HEK293 (cell line): ENCODE data around the gene ASMTL.

ENCODE experiments used
- CTCF ChIA-PET: fragments of 350-600 bp; formaldehyde crosslinking; extraction: SDS; loops from one replicate; lab custom pipeline; 2021; ENCODE audit warnings: antibody characterized with exemption; lab: Yijun Ruan, JAX
- POLR2A ChIA-PET: fragments of 300-600 bp; formaldehyde crosslinking; extraction: SDS; loops from one replicate; lab custom pipeline; 2020; ENCODE audit warnings: antibody characterized with exemption, inconsistent platforms; lab: Yijun Ruan, JAX
- H3K27ac ChIP-seq: fragments of 200-500 bp; sonication (Bioruptor generic); 2 replicates; pipeline ENCODE4 v1.5.1; 2014; ENCODE audit warnings: low read depth, low read length, control low read depth, inconsistent platforms; ENCODE audit errors: extremely low read depth
- H3K36me3 ChIP-seq, 2 experiments: fragments of 200-500 bp in 1 of 2; sonication (Bioruptor generic) in 1 of 2; 1 replicate in 1 of 2; 2 replicates in 1 of 2; pipeline ENCODE4 v1.5.1; 2014 to 2017; ENCODE audit warnings: inconsistent platforms in 2 of 2, low read length in 2 of 2; ENCODE audit not compliant: control insufficient read depth in 2 of 2, insufficient read depth in 1 of 2
- H3K4me1 ChIP-seq: fragments of 200-500 bp; sonication (Bioruptor generic); 2 replicates; pipeline ENCODE4 v1.5.1; 2014; ENCODE audit warnings: mild to moderate bottlenecking, low read length, inconsistent platforms; ENCODE audit not compliant: control insufficient read depth, insufficient read depth
- H3K4me3 ChIP-seq: 2 replicates; pipeline ENCODE4 v1.5.1; 2011; ENCODE audit warnings: low read depth, mild to moderate bottlenecking, control low read depth, low read length, moderate library complexity
- H3K9me3 ChIP-seq: fragments of 200-500 bp; sonication (Bioruptor generic); 2 replicates; pipeline ENCODE4 v1.5.1; 2014; ENCODE audit warnings: low read depth, low read length, inconsistent platforms; ENCODE audit not compliant: control insufficient read depth, insufficient read depth
- EGR2 ChIP-seq: fragments of 450-650 bp; formaldehyde crosslinking; IDR thresholded peaks from 2 replicates; pipeline ENCODE4 v1.5.1; 2016; ENCODE audit warnings: low read depth, missing biosample characterization, missing genetic modification characterization
- OVOL3 ChIP-seq: fragments of 450-650 bp; formaldehyde crosslinking; IDR thresholded peaks from 2 replicates; pipeline ENCODE4 v1.5.1; 2016; ENCODE audit warnings: missing biosample characterization, missing genetic modification characterization
- SP7 ChIP-seq: fragments of 450-650 bp; formaldehyde crosslinking; IDR thresholded peaks from 2 replicates; pipeline ENCODE4 v1.5.1; 2016; ENCODE audit warnings: missing biosample characterization, missing genetic modification characterization
- ZBTB17 ChIP-seq: fragments of 450-650 bp; formaldehyde crosslinking; IDR thresholded peaks from 2 replicates; pipeline ENCODE4 v1.5.1; 2016; ENCODE audit warnings: missing biosample characterization, missing genetic modification characterization
- ZFHX2 ChIP-seq: fragments of 450-650 bp; formaldehyde crosslinking; conservative IDR thresholded peaks from 2 replicates; pipeline ENCODE4 v1.5.1; 2016; ENCODE audit warnings: missing biosample characterization, missing genetic modification characterization
- ZFP69B ChIP-seq: fragments of 450-650 bp; formaldehyde crosslinking; IDR thresholded peaks from 2 replicates; pipeline ENCODE4 v1.5.1; 2016; ENCODE audit warnings: missing biosample characterization, missing genetic modification characterization
- ZNF174 ChIP-seq: fragments of 450-650 bp; formaldehyde crosslinking; IDR thresholded peaks from 2 replicates; pipeline ENCODE4 v1.5.0; 2017; ENCODE audit warnings: missing biosample characterization, mild to moderate bottlenecking, missing genetic modification characterization
- ZNF311 ChIP-seq: fragments of 450-650 bp; formaldehyde crosslinking; IDR thresholded peaks from 2 replicates; pipeline ENCODE4 v1.5.1; 2017; ENCODE audit warnings: missing biosample characterization, missing genetic modification characterization, borderline replicate concordance
- ZNF366 ChIP-seq: fragments of 450-650 bp; formaldehyde crosslinking; conservative IDR thresholded peaks from 2 replicates; pipeline ENCODE4 v1.5.1; 2016; ENCODE audit warnings: missing biosample characterization, missing genetic modification characterization
- ZNF473 ChIP-seq: fragments of 450-650 bp; formaldehyde crosslinking; IDR thresholded peaks from 2 replicates; pipeline ENCODE4 v1.5.1; 2017; ENCODE audit warnings: missing biosample characterization, missing genetic modification characterization
- ZNF654 ChIP-seq: fragments of 450-650 bp; formaldehyde crosslinking; IDR thresholded peaks from 2 replicates; pipeline ENCODE4 v1.5.1; 2016; ENCODE audit warnings: low read depth, missing biosample characterization, missing genetic modification characterization
- ZNF76 ChIP-seq: fragments of 450-650 bp; formaldehyde crosslinking; IDR thresholded peaks from 2 replicates; pipeline ENCODE4; 2016; ENCODE audit warnings: low read depth, missing biosample characterization, missing genetic modification characterization, borderline replicate concordance
- ZSCAN16 ChIP-seq: fragments of 450-650 bp; formaldehyde crosslinking; IDR thresholded peaks from 2 replicates; pipeline ENCODE4 v1.5.1; 2016; ENCODE audit warnings: missing biosample characterization, missing genetic modification characterization
- ZSCAN23 ChIP-seq: fragments of 450-650 bp; formaldehyde crosslinking; IDR thresholded peaks from 2 replicates; pipeline ENCODE4 v1.5.1; 2016; ENCODE audit warnings: missing biosample characterization, missing genetic modification characterization
- ZSCAN30 ChIP-seq: fragments of 450-650 bp; IDR thresholded peaks from 2 replicates; pipeline ENCODE4 v1.5.1; 2018; ENCODE audit warnings: missing biosample characterization, mild to moderate bottlenecking, missing genetic modification characterization, moderate library complexity
- TF ChIP-seq, protein P1 (sequence below): fragments of 450-650 bp; formaldehyde crosslinking; optimal IDR thresholded peaks from 2 replicates; pipeline ENCODE3; 2016; ENCODE audit warnings: missing biosample characterization, mild to moderate bottlenecking, missing genetic modification characterization
- TF ChIP-seq, protein P2 (sequence below): fragments of 450-650 bp; formaldehyde crosslinking; IDR thresholded peaks from 2 replicates; pipeline ENCODE4 v1.5.1; 2016; ENCODE audit warnings: missing biosample characterization, missing genetic modification characterization
- TF ChIP-seq, protein P3 (sequence below): fragments of 450-650 bp; formaldehyde crosslinking; IDR thresholded peaks from 2 replicates; pipeline ENCODE4 v1.5.1; 2016; ENCODE audit warnings: missing biosample characterization, missing genetic modification characterization, borderline replicate concordance
- TF ChIP-seq, protein P4 (sequence below): fragments of 450-650 bp; formaldehyde crosslinking; IDR thresholded peaks from 2 replicates; pipeline ENCODE4; 2016; ENCODE audit warnings: missing biosample characterization, missing genetic modification characterization

ASMTL gene

DNA sequence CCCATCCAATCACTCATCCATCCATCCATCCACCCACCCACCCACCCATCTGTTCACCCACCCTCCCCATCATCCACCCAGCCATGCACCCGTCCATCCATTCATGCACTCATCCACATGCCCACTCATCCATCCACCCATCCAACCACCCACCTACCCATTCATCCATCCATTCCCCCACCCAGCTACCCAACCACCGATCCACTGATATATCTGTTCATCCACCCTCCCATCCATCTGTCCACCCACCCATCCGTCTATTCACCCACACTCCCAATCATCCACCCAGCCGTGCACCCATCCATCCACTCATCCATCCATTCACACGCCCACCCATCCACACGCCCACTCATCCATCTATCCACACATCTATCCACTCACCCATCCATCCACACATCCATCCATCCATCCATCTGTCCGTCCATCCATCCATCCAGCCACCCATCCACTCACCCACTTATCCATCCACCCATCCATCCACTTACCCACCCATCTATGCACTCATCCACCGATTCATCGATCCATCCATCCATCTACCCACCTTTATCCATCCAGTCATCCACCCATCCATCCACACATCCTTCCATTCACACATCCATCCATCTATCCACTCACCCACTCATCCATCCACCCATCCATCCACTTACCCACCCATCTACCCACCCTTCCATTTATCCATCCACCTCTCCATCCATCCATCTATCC lies 28.4 kb downstream of the ASMTL start:
- H3K4me3 ChIP-seq: no peak overlapping the region
- peak; percentile 77 for TF ChIP-seq ZNF366
- TF ChIP-seq, protein P1, sequence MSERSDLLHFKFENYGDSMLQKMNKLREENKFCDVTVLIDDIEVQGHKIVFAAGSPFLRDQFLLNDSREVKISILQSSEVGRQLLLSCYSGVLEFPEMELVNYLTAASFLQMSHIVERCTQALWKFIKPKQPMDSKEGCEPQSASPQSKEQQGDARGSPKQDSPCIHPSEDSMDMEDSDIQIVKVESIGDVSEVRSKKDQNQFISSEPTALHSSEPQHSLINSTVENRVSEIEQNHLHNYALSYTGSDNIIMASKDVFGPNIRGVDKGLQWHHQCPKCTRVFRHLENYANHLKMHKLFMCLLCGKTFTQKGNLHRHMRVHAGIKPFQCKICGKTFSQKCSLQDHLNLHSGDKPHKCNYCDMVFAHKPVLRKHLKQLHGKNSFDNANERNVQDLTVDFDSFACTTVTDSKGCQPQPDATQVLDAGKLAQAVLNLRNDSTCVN (tag by site-specific recombination): no peak
- TF ChIP-seq ZNF311 (tag by site-specific recombination): no peak
- TF ChIP-seq ZBTB17 (tag by site-specific recombination): peak; percentile 47; the same call in 1 of the 2 replicates
- 0 out of 2 replicates have a peak, but pooled peaks have one; percentile 26 for TF ChIP-seq ZFHX2
- TF ChIP-seq, protein P2, sequence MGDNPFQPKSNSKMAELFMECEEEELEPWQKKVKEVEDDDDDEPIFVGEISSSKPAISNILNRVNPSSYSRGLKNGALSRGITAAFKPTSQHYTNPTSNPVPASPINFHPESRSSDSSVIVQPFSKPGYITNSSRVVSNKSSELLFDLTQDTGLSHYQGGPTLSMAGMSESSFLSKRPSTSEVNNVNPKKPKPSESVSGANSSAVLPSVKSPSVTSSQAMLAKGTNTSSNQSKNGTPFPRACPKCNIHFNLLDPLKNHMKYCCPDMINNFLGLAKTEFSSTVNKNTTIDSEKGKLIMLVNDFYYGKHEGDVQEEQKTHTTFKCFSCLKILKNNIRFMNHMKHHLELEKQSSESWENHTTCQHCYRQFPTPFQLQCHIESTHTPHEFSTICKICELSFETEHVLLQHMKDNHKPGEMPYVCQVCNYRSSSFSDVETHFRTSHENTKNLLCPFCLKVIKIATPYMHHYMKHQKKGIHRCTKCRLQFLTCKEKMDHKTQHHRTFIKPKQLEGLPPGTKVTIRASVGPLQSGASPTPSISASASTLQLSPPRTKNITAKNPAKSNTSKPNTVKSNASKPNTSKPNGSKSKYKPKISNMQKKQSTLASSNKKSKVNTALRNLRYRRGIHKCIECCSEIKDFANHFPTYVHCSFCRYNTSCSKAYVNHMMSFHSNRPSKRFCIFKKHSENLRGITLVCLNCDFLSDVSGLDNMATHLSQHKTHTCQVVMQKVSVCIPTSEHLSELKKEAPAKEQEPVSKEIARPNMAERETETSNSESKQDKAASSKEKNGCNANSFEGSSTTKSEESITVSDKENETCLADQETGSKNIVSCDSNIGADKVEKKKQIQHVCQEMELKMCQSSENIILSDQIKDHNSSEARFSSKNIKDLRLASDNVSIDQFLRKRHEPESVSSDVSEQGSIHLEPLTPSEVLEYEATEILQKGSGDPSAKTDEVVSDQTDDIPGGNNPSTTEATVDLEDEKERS (tag by site-specific recombination): no peak
- 0 out of 2 replicates have a peak, but pooled peaks have one; percentile 41 for TF ChIP-seq ZNF473 (tag by site-specific recombination)
- no peak for TF ChIP-seq OVOL3 (tag by site-specific recombination)
- TF ChIP-seq EGR2 (tag by site-specific recombination): peak; percentile 75
- TF ChIP-seq, protein P3, sequence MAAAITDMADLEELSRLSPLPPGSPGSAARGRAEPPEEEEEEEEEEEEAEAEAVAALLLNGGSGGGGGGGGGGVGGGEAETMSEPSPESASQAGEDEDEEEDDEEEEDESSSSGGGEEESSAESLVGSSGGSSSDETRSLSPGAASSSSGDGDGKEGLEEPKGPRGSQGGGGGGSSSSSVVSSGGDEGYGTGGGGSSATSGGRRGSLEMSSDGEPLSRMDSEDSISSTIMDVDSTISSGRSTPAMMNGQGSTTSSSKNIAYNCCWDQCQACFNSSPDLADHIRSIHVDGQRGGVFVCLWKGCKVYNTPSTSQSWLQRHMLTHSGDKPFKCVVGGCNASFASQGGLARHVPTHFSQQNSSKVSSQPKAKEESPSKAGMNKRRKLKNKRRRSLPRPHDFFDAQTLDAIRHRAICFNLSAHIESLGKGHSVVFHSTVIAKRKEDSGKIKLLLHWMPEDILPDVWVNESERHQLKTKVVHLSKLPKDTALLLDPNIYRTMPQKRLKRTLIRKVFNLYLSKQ (tag by site-specific recombination): 0 out of 2 replicates have a peak, but pooled peaks have one; percentile 42
- TF ChIP-seq ZNF174 (tag by site-specific recombination): no peak
- TF ChIP-seq SP7 (tag by site-specific recombination): no peak
- TF ChIP-seq ZNF76: no peak
- no peaks in the 10 kb centered on the region; the same call in 1 of the 2 replicates for H3K9me3 ChIP-seq
- POLR2A ChIA-PET: no interaction called here
- no peaks in the 10 kb centered on the region for H3K4me1 ChIP-seq
- CTCF ChIA-PET: no interaction called here
- H3K36me3 ChIP-seq: peaks cover 0 to 21% of the 10 kb centered on the region in 2 experiments; a peak in 2 of 3 replicates
- no peak overlapping the region for H3K27ac ChIP-seq

DNA sequence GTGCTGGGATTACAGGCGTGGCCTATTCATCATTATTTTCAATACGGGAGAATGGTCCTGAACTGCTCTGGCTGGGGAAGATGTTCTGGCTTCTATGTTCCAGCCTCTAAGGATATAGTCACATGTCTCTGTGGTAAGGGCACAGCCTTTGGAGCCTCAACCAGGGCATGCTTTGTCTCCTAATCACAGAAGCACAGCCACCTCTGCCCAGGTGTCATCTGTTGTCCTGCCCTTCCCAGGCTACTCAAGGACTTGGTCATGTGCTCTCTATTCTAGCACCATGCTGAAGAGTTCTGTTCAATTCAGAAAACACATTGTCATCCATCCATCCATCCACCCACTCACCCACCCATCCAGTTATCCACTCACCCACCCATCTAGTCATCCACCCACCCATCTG lies 29.5 kb downstream of the ASMTL start:
- Histone ChIP-seq H3K9me3 (no peaks in the 10 kb centered on the region; the same call in 1 of the 2 replicates), H3K36me3 (peaks cover 0 to 25% of the 10 kb centered on the region in 2 experiments; a peak in 2 of 3 replicates), H3K27ac (no peak overlapping the region), H3K4me1 (no peaks in the 10 kb centered on the region), H3K4me3 (no peak overlapping the region)
- ChIA-PET POLR2A (no interaction called here), CTCF (no interaction called here)
- TF ChIP-seq ZFP69B (tag by site-specific recombination) (no peak), ZSCAN30 (tag by site-specific recombination) (no peak), ZSCAN16 (no peak), ZNF654 (tag by site-specific recombination) (no peak), ZSCAN23 (tag by site-specific recombination) (no peak)
- TF ChIP-seq, protein P4, sequence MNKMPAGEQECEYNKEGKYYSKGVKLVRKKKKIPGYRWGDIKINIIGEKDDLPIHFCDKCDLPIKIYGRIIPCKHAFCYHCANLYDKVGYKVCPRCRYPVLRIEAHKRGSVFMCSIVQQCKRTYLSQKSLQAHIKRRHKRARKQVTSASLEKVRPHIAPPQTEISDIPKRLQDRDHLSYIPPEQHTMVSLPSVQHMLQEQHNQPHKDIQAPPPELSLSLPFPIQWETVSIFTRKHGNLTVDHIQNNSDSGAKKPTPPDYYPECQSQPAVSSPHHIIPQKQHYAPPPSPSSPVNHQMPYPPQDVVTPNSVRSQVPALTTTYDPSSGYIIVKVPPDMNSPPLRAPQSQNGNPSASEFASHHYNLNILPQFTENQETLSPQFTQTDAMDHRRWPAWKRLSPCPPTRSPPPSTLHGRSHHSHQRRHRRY (tag by site-specific recombination): no peak
